Mesenchymal stem cell (in vitro differentiated cells and primary cell): ENCODE measurements around the gene IL4I1.

Experiments
- DNase-seq: peaks from one replicate; pipeline ENCODE4 v3.0.0-alpha.2; 2013
- H2AFZ ChIP-seq: one replicate; pipeline ENCODE4 v1.6.1; 2013; ENCODE audit warnings: low read depth, mild to moderate bottlenecking, control low read depth, inconsistent platforms, low read length, moderate library complexity
- H2AK5ac ChIP-seq: 2 replicates; pipeline ENCODE4 v1.6.1; 2013; ENCODE audit warnings: low read length, moderate library complexity, mild to moderate bottlenecking, inconsistent platforms; ENCODE audit not compliant: severe bottlenecking
- H2BK120ac ChIP-seq: one replicate; pipeline ENCODE4 v1.6.1; 2013; ENCODE audit warnings: low read depth, mild to moderate bottlenecking, inconsistent platforms, low read length, moderate library complexity
- H2BK12ac ChIP-seq, 2 experiments: one replicate each; pipeline ENCODE4 v1.6.1; 2013; ENCODE audit warnings: inconsistent platforms in 2 of 2, low read length in 2 of 2, mild to moderate bottlenecking in 2 of 2, moderate library complexity in 2 of 2, control low read depth in 1 of 2
- H2BK15ac ChIP-seq: one replicate; pipeline ENCODE4 v1.6.1; 2013; ENCODE audit warnings: mild to moderate bottlenecking, low read depth, inconsistent platforms; ENCODE audit not compliant: poor library complexity, severe bottlenecking
- H2BK5ac ChIP-seq: 2 replicates; pipeline ENCODE4 v1.6.1; 2013; ENCODE audit warnings: low read depth, mild to moderate bottlenecking, low read length, control low read depth, inconsistent platforms; ENCODE audit not compliant: poor library complexity, severe bottlenecking
- H3K14ac ChIP-seq, 2 experiments: one replicate each; pipeline ENCODE4 v1.6.1; 2013; ENCODE audit warnings: inconsistent platforms in 2 of 2, low read length in 2 of 2, control low read depth in 1 of 2, mild to moderate bottlenecking in 1 of 2, moderate library complexity in 1 of 2
- H3K18ac ChIP-seq, 2 experiments: one replicate each; pipeline ENCODE4 v1.6.1; 2013; ENCODE audit warnings: inconsistent platforms in 2 of 2, low read length in 2 of 2, control low read depth in 1 of 2, low read depth in 1 of 2, mild to moderate bottlenecking in 1 of 2
- H3K23ac ChIP-seq, 2 experiments: one replicate each; pipeline ENCODE4 v1.6.1; 2013; ENCODE audit warnings: inconsistent platforms in 2 of 2, low read length in 2 of 2, mild to moderate bottlenecking in 2 of 2, moderate library complexity in 2 of 2, control low read depth in 1 of 2
- H3K27ac ChIP-seq: 2 replicates; pipeline ENCODE4 v1.5.1; 2013; ENCODE audit warnings: mild to moderate bottlenecking, moderate library complexity, low read length, control low read depth, inconsistent platforms; ENCODE audit not compliant: poor library complexity, severe bottlenecking
- H3K27me3 ChIP-seq, 2 experiments: 2 replicates each; pipeline versions ENCODE4 v1.6.1 to v1.7.0; 2013; ENCODE audit warnings: low read length in 2 of 2, mild to moderate bottlenecking in 2 of 2, moderate library complexity in 2 of 2, control low read depth in 1 of 2, inconsistent platforms in 1 of 2; ENCODE audit not compliant: control insufficient read depth in 1 of 2, insufficient read depth in 1 of 2
- H3K36me3 ChIP-seq, 2 experiments: 2 replicates each; pipeline versions ENCODE4 v1.6.1 to v1.7.0; 2013; ENCODE audit warnings: low read length in 2 of 2, control low read depth in 1 of 2, inconsistent platforms in 1 of 2, low read depth in 1 of 2, mild to moderate bottlenecking in 1 of 2; ENCODE audit not compliant: insufficient read depth in 2 of 2, control insufficient read depth in 1 of 2
- H3K4ac ChIP-seq, 2 experiments: one replicate each; pipeline ENCODE4 v1.6.1; 2013; ENCODE audit warnings: inconsistent platforms in 2 of 2, low read length in 2 of 2, mild to moderate bottlenecking in 2 of 2, moderate library complexity in 2 of 2, control low read depth in 1 of 2, low read depth in 1 of 2
- H3K4me1 ChIP-seq: 2 replicates; pipeline ENCODE4 v1.6.1; 2013; ENCODE audit warnings: low read depth, low read length, control low read depth; ENCODE audit not compliant: control insufficient read depth, insufficient read depth
- H3K4me2 ChIP-seq: 2 replicates; pipeline ENCODE4 v1.6.1; 2013; ENCODE audit warnings: low read length, mild to moderate bottlenecking, inconsistent platforms; ENCODE audit not compliant: poor library complexity, severe bottlenecking
- H3K4me3 ChIP-seq, 2 experiments: 2 replicates each; pipeline versions ENCODE4 v1.5.1 to v1.7.0; 2013; ENCODE audit warnings: low read length in 2 of 2, mild to moderate bottlenecking in 2 of 2, control low read depth in 1 of 2, low read depth in 1 of 2; ENCODE audit not compliant: insufficient read depth in 1 of 2
- H3K79me1 ChIP-seq: replicated peaks from 2 replicates; pipeline ENCODE4 v1.6.1; 2013; ENCODE audit warnings: mild to moderate bottlenecking, control low read depth, low read length, inconsistent platforms; ENCODE audit not compliant: poor library complexity, severe bottlenecking
- H3K9ac ChIP-seq: 2 replicates; pipeline ENCODE4 v1.7.0; 2013; ENCODE audit warnings: mild to moderate bottlenecking, low read length, moderate library complexity
- H3K9me3 ChIP-seq: 2 replicates; pipeline ENCODE4 v1.7.0; 2013; ENCODE audit warnings: mild to moderate bottlenecking, low read length; ENCODE audit not compliant: control insufficient read depth
- H4K8ac ChIP-seq: one replicate; pipeline ENCODE4 v1.6.1; 2013; ENCODE audit warnings: inconsistent platforms, mild to moderate bottlenecking, low read length, moderate library complexity
- H4K91ac ChIP-seq: one replicate; pipeline ENCODE4 v1.6.1; 2013; ENCODE audit warnings: mild to moderate bottlenecking, low read length, inconsistent platforms
- WGBS: methylation state at CpG from one replicate; pipeline ENCODE4 v1.1.7; 2013; ENCODE audit warnings: mixed read lengths; 5-methylcytosine and 5-hydroxymethylcytosine counted together

Gene IL4I1

DNA sequence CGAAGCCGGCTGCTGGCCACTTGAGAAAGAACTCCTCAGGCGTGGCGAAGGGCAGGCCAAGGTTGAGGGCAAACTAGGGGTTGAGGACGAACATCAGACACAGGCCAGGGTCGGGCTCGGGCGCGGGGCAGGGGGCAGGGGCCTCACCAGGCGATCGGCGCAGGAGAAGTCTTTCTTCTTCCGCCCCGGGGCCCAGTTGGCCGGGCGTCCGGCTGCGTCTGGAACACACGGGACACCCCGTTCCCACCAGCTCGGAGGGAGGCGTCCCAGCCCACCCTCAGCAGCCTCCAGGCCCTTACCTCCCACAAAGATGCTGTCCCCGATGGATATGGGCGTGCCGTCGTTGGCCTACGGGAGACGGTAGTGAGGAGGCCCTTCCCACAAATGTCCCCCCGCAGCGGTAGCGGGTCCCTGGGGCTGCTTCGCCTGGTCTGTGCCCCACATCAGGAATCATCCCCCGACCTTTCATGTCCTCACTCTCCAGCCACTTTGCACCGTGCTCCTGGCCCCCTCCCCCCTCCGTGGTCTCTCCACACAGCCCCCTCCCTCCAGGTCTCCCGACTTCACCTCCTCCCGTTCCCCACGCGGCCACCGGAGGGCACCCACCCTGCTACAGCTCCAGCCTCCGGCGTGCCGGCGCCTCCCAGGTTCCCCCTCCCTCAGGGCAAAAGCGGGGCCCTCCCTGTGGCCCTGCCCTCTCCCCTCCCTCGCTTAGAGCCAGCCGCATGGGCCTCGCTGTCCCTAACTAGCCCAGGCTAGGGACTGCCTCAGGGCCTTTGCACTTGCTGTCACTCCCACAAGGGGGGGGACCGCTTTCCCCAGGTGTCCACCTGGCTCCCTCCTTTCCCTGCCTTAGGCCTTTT, 34.1 kb downstream of the IL4I1 start:
- H3K4me2 ChIP-seq = no peak overlapping the region
- DNase-seq = peak; percentile 50
- H3K4me1 ChIP-seq = peaks cover 53% of the 10 kb centered on the region
- WGBS = 79% methylated on average over 49 of the region's 49 CpGs
- H3K14ac ChIP-seq = no peak overlapping the region
- H3K9me3 ChIP-seq = no peaks in the 10 kb centered on the region
- peaks cover 56 to 78% of the 10 kb centered on the region in 2 experiments for H3K36me3 ChIP-seq
- H4K91ac ChIP-seq = peak overlapping the region; percentile 34
- no peak overlapping the region for H3K23ac ChIP-seq
- peak overlapping the region; percentile 2 for H2AK5ac ChIP-seq
- peak overlapping the region in 1 of 2 experiments; percentile 25 for H3K4ac ChIP-seq
- no peak overlapping the region for H2BK5ac ChIP-seq
- no peak overlapping the region for H4K8ac ChIP-seq
- no peak overlapping the region for H3K9ac ChIP-seq
- peaks cover 21% of the 10 kb centered on the region for H3K79me1 ChIP-seq
- H3K4me3 ChIP-seq = no peak overlapping the region
- H3K27ac ChIP-seq = no peak overlapping the region
- H2BK12ac ChIP-seq = no peak overlapping the region
- no peak overlapping the region for H2BK120ac ChIP-seq
- no peak overlapping the region for H2AFZ ChIP-seq
- peak overlapping the region in 1 of 2 experiments; percentile 48 for H3K18ac ChIP-seq
- H3K27me3 ChIP-seq = no peaks in the 10 kb centered on the region
- peak overlapping the region; percentile 39 for H2BK15ac ChIP-seq

DNA sequence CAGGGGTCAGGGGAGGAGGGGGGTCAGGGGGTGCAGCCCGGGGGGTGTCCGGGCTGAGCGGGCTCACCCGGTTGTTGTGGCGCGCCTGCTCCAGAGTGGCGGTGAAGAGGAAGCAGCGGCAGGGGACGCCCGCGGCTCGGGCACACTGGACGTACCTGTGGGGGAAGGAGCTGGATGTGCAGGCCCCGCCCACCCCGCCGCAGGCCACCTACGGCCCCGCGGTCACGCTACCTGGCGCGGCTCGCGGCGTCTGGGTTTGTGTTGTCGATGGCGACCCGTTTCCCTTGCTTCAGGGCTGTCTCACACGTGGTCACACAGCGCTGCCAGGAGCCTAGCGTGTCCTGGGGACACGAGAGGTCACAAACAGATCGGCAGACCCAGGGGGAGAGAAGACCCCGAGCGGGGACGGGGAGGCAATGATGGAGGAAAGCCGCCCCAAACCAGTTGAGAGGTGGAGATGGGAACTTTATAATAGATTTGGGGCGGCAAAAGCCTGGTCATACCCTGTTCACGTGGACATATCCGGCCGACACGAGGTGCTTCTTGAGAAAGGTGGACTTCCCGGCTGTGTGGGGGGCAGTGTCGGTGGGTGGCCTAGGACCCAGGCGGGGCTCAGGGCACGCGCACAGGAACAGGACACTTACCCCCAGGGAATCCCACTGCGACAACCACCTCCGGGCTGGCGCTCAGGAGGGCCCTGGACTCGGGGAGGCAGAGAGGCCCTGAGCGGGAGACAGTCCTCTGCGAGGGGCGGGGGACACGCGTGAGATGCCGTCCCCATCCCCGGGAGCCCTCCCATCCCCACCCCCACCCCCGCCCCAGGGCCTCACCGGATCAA, 34.9 kb downstream of the IL4I1 start:
- no peaks in the 10 kb centered on the region for H3K9me3 ChIP-seq
- H3K14ac ChIP-seq = no peak overlapping the region
- H2BK15ac ChIP-seq = no peak overlapping the region
- peaks cover 22% of the 10 kb centered on the region for H3K79me1 ChIP-seq
- H2BK120ac ChIP-seq = no peak overlapping the region
- H2BK12ac ChIP-seq = no peak overlapping the region
- H3K4ac ChIP-seq = no peak overlapping the region
- H3K4me1 ChIP-seq = peaks cover 57% of the 10 kb centered on the region
- H2BK5ac ChIP-seq = no peak overlapping the region
- no peak overlapping the region for H2AFZ ChIP-seq
- DNase-seq = no peak
- no peaks in the 10 kb centered on the region for H3K27me3 ChIP-seq
- H4K8ac ChIP-seq = no peak overlapping the region
- 95% methylated on average over 44 of the region's 60 CpGs for WGBS
- no peak overlapping the region for H3K4me3 ChIP-seq
- no peak overlapping the region for H3K4me2 ChIP-seq
- peaks cover 65 to 87% of the 10 kb centered on the region in 2 experiments for H3K36me3 ChIP-seq
- no peak overlapping the region for H3K27ac ChIP-seq
- no peak overlapping the region for H3K23ac ChIP-seq
- no peak overlapping the region for H3K9ac ChIP-seq
- no peak overlapping the region for H2AK5ac ChIP-seq
- no peak overlapping the region for H3K18ac ChIP-seq
- H4K91ac ChIP-seq = no peak overlapping the region

DNA sequence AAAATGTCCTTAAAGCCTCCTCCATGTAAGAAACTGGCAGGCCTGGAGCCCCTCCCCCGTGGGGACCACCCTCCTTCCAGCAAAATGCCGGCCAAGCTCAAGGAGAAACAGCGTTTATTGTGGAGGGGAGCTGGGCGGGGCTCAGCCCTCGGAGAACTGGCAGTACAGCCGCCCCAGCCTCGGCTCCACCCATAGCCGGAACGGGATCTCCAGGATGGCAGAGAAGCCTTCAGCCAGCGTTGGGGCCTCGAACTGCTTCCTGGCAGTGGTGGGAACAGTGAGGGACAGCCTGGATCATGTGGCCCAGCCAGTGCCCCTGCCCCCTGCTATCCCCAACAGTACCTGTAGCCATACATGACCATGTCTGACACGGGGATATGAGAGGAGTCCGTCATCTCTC, 35.6 kb downstream of the IL4I1 start:
- no peak overlapping the region for H3K23ac ChIP-seq
- no peak overlapping the region for H3K4ac ChIP-seq
- H3K27me3 ChIP-seq = no peaks in the 10 kb centered on the region
- no peak overlapping the region for H2BK12ac ChIP-seq
- H3K14ac ChIP-seq = no peak overlapping the region
- H2AK5ac ChIP-seq = no peak overlapping the region
- H3K79me1 ChIP-seq = peaks cover 23% of the 10 kb centered on the region
- H2BK120ac ChIP-seq = no peak overlapping the region
- H2BK5ac ChIP-seq = no peak overlapping the region
- H4K91ac ChIP-seq = no peak overlapping the region
- no peak overlapping the region for H3K27ac ChIP-seq
- no peak overlapping the region for H3K9ac ChIP-seq
- no peak overlapping the region for H2AFZ ChIP-seq
- no peak overlapping the region for H3K4me3 ChIP-seq
- no peak for DNase-seq
- no peaks in the 10 kb centered on the region for H3K9me3 ChIP-seq
- H3K36me3 ChIP-seq = peaks cover 69 to 92% of the 10 kb centered on the region in 2 experiments
- H2BK15ac ChIP-seq = no peak overlapping the region
- WGBS = 62% methylated on average over 12 of the region's 13 CpGs
- no peak overlapping the region for H4K8ac ChIP-seq
- no peak overlapping the region for H3K4me2 ChIP-seq
- no peak overlapping the region for H3K18ac ChIP-seq
- peaks cover 55% of the 10 kb centered on the region for H3K4me1 ChIP-seq
